OCI-LY7 (cell line): ENCODE results near the gene ZDHHC21. TPM values are rescaled to one million over a fixed set of nuclear protein-coding genes. Genes with fewer than 3 reads are reported as not detected.
"Not testable (repeated sequence)": the region's sequence is repeated elsewhere in the genome, so short reads cannot be mapped to it uniquely, and the experiment has no call there.

Experiments used
- BruUV-seq: library from RNA; stranded (reverse); fragments of 400-500 nt; replicated peaks from 2 replicates; lab custom pipeline; 2021; lab: Mats Ljungman, UMichigan
- CTCF ChIA-PET: fragments of 300-600 bp; sonication (Branson Sonifier 250); formaldehyde crosslinking; loops from one replicate; lab custom pipeline; 2022; ENCODE audit warnings: antibody characterized with exemption; ENCODE audit not compliant: unreplicated experiment; lab: Charles Lee
- POLR2A ChIA-PET: fragments of 300-600 bp; sonication (Branson Sonifier 250); formaldehyde crosslinking; loops from one replicate; lab custom pipeline; 2022; ENCODE audit warnings: antibody characterized with exemption; lab: Charles Lee
- DNase-seq: peaks from one replicate; pipeline ENCODE4 v3.0.0-alpha.2; 2015; ENCODE audit warnings: low spot score
- H2AFZ ChIP-seq: fragments of 200-600 bp; sonication (generic), shearing (Covaris generic); 2 replicates; pipeline ENCODE4 v1.6.1; 2014; ENCODE audit warnings: mild to moderate bottlenecking, antibody characterized with exemption, low read length, moderate library complexity
- H3K27ac ChIP-seq: fragments of 200-600 bp; sonication (generic); 2 replicates; pipeline ENCODE4 v1.5.1; 2014; ENCODE audit warnings: mixed run types, low read depth, mild to moderate bottlenecking, moderate library complexity, low read length, inconsistent platforms; ENCODE audit not compliant: poor library complexity, severe bottlenecking
- H3K36me3 ChIP-seq: fragments of 200-600 bp; sonication (generic); 2 replicates; pipeline ENCODE4 v1.6.1; 2014; ENCODE audit warnings: mild to moderate bottlenecking, antibody characterized with exemption, low read length, moderate library complexity, mixed read lengths; ENCODE audit not compliant: insufficient read depth
- H3K4me1 ChIP-seq: fragments of 200-600 bp; sonication (generic); 2 replicates; pipeline ENCODE4 v1.5.1; 2014; ENCODE audit warnings: mild to moderate bottlenecking, low read length; ENCODE audit not compliant: insufficient read depth, poor library complexity, severe bottlenecking
- H3K4me2 ChIP-seq: fragments of 200-600 bp; sonication (generic); 2 replicates; pipeline ENCODE4 v1.6.1; 2014; ENCODE audit warnings: mild to moderate bottlenecking, low read length
- H3K4me3 ChIP-seq: fragments of 200-600 bp; sonication (generic); 2 replicates; pipeline ENCODE4 v1.5.1; 2014; ENCODE audit warnings: mild to moderate bottlenecking, low read depth, low read length; ENCODE audit not compliant: poor library complexity, severe bottlenecking
- H3K79me2 ChIP-seq: fragments of 200-600 bp; sonication (generic); 2 replicates; pipeline ENCODE4 v1.6.1; 2016; ENCODE audit warnings: low read depth, mild to moderate bottlenecking, low read length, moderate library complexity, mixed read lengths; ENCODE audit not compliant: insufficient read depth
- H3K9me2 ChIP-seq: fragments of 200-600 bp; sonication (generic); 2 replicates; pipeline ENCODE4 v1.6.1; 2016; ENCODE audit warnings: mild to moderate bottlenecking, low read length, mixed read lengths; ENCODE audit not compliant: insufficient read depth
- H3K9me3 ChIP-seq: fragments of 200-600 bp; sonication (generic); 2 replicates; pipeline ENCODE4 v1.6.1; 2014; ENCODE audit warnings: mild to moderate bottlenecking, mixed run types, low read length, mixed read lengths
- H4K20me1 ChIP-seq: fragments of 200-600 bp; sonication (generic); 2 replicates; pipeline ENCODE4 v1.6.1; 2014; ENCODE audit warnings: mild to moderate bottlenecking, antibody characterized with exemption, low read length, moderate library complexity, mixed read lengths; ENCODE audit not compliant: insufficient read depth
- CTCF ChIP-seq: fragments of 200-600 bp; sonication (generic); conservative IDR thresholded peaks from 2 replicates; pipeline ENCODE4 v1.5.1; 2014; ENCODE audit warnings: mild to moderate bottlenecking, antibody characterized with exemption, low read length, moderate library complexity, mixed read lengths
- EZH2phosphoT487 ChIP-seq: fragments of 200-600 bp; sonication (generic); IDR thresholded peaks from 2 replicates; pipeline ENCODE4 v1.6.1; 2018; ENCODE audit warnings: low read depth, borderline replicate concordance, mild to moderate bottlenecking, mixed run types, antibody characterized with exemption, low read length, moderate library complexity, mixed read lengths
- intact Hi-C: fragments of 100-400 bp; cut with micrococcal nuclease; formaldehyde crosslinking; loops from one replicate; pipeline ENCODE4 v1.10.0; 2022; ENCODE audit not compliant: unreplicated experiment
- total RNA-seq, 2 experiments: library from RNA; depleted of rRNA in 1 of 2; stranded (reverse); fragments of >200 nt in 1 of 2; shearing (Covaris generic) in 1 of 2; gene quantifications; 2 replicates each; pipeline ENCODE4 v1.2.3, GENCODE V29; 2014 to 2022

Gene ZDHHC21
- total RNA-seq, 2 experiments from 2014 or later, result 13.0 to 16.2 TPM

- Histone ChIP-seq H3K4me3 (peak overlapping the region; percentile 79), H3K9me3 (no peaks in the 10 kb centered on the region), H2AFZ (no peak overlapping the region), H4K20me1 (no peaks in the 10 kb centered on the region), H3K79me2 (peaks cover 53% of the 10 kb centered on the region), H3K36me3 (peaks cover 47% of the 10 kb centered on the region), H3K4me2 (peak overlapping the region; percentile 92), H3K27ac (peak overlapping the region; percentile 88), H3K4me1 (peaks cover 50% of the 10 kb centered on the region), H3K9me2 (no peaks in the 10 kb centered on the region)
- ChIA-PET CTCF (no interaction called here), POLR2A (interaction anchor here (0.7 to 3.2 kb wide), 9 partner anchors 11 to 892 kb away, joined by 3 to 15 read pairs (median 3); no protein-coding TSS in a partner anchor)
- no TSS peak for BruUV-seq
- TF ChIP-seq EZH2phosphoT487, result no peak
- TF ChIP-seq CTCF, result no peak
- intact Hi-C loops, result loop anchor here (10.0 kb wide), 1 partner anchor 532 kb away; no protein-coding TSS in a partner anchor
- DNase-seq, result no peak
Observed at GRCh38 chr9:14687042-14687719, 6.1 kb downstream of the ZDHHC21 start.

- POLR2A ChIA-PET, result interaction anchor here (0.8 to 3.2 kb wide), 3 partner anchors 9 to 526 kb away, joined by 3 to 15 read pairs (median 3); no protein-coding TSS in a partner anchor
- no TSS peak for BruUV-seq
- H3K79me2 ChIP-seq, result peaks cover 48% of the 10 kb centered on the region
Observed at GRCh38 chr9:14686168-14686567, 7.1 kb downstream of the ZDHHC21 start.

GRCh38 chr9:14682616-14683015 is 10.6 kb downstream of the ZDHHC21 start:
- POLR2A ChIA-PET, H3K27ac ChIP-seq, H3K4me2 ChIP-seq, H2AFZ ChIP-seq, H3K4me3 ChIP-seq, H3K9me3 ChIP-seq, BruUV-seq, CTCF ChIA-PET, H3K9me2 ChIP-seq, DNase-seq: not testable (repeated sequence)
- Histone ChIP-seq H3K4me1 (peaks cover 13% of the 10 kb centered on the region), H4K20me1 (peaks cover 13% of the 10 kb centered on the region; the same call in 1 of the 2 replicates), H3K36me3 (peaks cover 67% of the 10 kb centered on the region), H3K79me2 (peaks cover 47% of the 10 kb centered on the region; the same call in 1 of the 2 replicates)
- intact Hi-C loops, result loop anchor here (10.0 kb wide), 1 partner anchor 528 kb away; no protein-coding TSS in a partner anchor

More at GRCh38 chr9:14686168-14686567, 7.1 kb downstream of the ZDHHC21 start:
- DNase-seq, result no peak
- no peak for TF ChIP-seq EZH2phosphoT487
- no peak for TF ChIP-seq CTCF
- Histone ChIP-seq H3K27ac (no peak overlapping the region), H3K36me3 (peaks cover 53% of the 10 kb centered on the region), H4K20me1 (no peaks in the 10 kb centered on the region), H3K4me2 (no peak overlapping the region), H2AFZ (no peak overlapping the region), H3K4me3 (no peak overlapping the region), H3K9me3 (no peaks in the 10 kb centered on the region), H3K4me1 (peaks cover 48% of the 10 kb centered on the region), H3K9me2 (no peaks in the 10 kb centered on the region)
- CTCF ChIA-PET, result no interaction called here
- intact Hi-C loops, result loop anchor here (10.0 kb wide), 1 partner anchor 531 kb away; no protein-coding TSS in a partner anchor
